A549 treated with AZD9567 at 1 μM for 4 hours (cell line): Measurements from ENCODE around the gene PRRX2. TPM values are rescaled to one million over a fixed set of nuclear protein-coding genes. Genes with fewer than 3 reads are reported as not detected.

Source experiments
- total RNA-seq: library from RNA; stranded (reverse); fragments of 200-300 nt; extraction: Qiagen RNA extraction; gene quantifications from 5 replicates; pipeline ENCODE4 v1.2.3, GENCODE V29; 2022; ENCODE audit not compliant: insufficient read depth

Gene PRRX2
- 3.3 to 8.7 TPM (median 7.6 TPM) in 5 replicates for total RNA-seq

DNA sequence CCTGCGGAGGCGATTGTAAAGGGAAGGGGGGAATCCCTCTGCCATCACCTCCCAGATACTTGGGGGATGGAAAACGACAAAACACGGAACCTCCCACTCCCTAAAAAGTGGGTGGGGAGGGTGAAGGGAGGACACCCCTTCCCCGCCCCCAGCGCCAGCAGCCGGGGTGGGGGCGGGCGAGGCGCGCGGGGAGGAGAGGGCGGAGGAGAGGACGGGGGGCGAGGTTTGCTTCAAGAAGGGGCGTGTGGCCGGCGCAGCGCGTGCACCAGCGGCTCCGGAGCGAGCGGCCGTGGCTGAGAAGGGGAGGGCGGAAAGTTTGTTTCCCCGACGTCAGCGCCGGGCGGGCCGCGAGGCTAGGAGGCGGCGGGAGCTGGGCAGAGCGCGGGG lies at the start of gene PRRX2:
TSS of gene PRRX2 (plus strand) at position 259 of the 387 bp plus-strand sequence. CDS start 221 bp downstream, outside the sequence.

DNA sequence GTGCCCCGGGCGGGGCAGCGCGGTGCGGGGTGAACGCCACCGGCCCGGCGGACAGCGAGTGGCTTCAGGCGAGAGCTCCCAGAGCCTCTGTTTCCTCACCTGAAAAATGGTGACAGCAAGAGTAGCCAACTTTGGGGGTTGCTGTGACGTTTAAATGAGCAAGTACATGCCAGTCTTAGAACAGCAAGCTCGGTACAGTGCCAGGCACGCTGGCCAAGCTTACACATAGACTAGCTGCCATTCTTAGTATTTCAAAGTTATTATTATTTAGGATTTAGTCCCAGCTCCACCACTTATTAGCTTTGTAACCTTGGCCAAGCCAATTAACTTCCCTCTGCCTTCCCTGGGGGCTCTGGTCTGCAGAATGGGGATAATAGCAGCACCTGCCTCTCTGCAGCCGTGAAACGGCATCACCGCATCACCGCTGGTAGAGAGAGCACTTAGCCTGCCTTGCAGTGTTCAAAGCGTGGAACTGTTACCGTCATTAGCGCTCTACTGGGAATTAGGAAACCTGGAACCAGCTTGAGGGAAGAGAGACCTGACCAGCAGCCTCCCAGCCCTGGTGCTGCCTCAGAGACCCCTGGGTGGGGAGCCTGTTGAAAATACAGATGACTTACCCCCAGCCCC lies 44.7 kb upstream of the PRRX2 start, which contains the start of gene C9orf50:
TSS of gene C9orf50 (minus strand) at position 433 of the 627 bp plus-strand sequence. CDS start 527 bp downstream, outside the sequence.

DNA sequence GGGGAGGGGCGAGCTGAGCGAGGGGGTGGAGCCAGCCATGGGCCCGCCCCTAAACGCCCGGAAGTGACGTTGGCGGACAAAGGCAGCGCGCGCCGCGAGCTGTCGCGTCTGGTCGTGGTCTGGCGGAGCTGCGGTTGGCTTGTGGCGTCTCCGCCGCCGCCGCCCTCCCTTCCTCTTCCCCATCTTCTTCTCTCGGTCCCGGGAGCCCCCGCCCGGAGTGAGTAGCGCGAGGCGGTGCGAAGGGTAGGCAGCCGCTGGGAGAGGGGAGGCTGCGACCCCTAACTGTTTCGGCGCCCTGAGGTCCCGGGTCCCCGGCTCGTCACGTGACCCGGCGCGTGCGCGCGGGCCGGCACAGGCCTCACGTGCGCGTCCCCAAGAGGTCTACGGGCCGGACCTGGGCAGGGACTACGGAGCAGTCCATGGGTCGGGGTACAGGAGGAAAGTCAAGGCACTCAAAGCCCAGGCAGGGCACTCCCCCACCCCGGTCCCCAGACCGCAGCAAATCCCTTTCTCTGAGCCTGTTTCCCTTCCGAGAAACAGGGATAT lies 39.3 kb upstream of the PRRX2 start, which contains the start of gene NTMT1:
TSS of gene NTMT1 (plus strand) at position 85 of the 546 bp plus-strand sequence. CDS start 6,541 bp downstream, outside the sequence.

DNA sequence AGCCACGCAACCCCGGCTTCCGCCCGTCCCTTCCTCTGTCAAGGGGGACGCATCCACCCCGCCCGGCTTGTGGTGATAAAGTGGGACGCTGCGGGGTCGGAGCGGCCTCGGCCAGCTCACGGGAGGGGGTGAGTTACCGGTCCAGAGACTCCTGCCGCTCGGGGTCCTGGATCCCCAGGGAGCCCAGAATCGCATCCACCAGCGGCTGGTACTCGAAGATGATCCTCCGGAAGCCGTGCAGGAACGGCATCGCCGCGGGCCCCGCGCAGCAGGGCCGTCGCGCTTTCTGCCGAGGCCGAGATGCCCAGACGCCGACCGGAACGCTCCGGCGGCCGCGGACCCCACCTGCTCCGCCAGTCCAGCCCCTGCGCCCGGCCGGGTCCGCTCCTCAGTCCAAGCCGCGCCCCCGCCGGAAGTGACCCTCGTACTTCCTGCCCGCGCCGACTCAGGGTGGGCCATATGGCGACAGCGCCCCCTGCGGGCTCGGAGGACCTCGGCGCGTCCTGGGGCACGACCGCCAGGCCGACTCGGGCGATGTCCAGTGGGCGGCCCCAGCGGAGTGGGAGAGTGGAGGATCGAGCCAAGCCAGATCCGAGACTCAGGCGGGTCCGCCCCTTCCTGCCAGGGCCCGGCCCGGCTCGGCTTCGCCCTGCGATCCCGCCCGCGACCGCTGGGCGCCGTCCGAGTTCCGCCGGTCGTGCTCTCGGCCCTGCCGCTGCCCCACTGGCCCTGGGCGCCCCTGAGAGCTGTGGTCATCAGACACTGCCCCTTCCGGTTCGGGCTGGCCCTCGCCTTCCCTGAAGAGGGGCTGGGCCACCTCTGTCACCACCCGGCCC lies 23.5 kb upstream of the PRRX2 start, which contains the start of gene ASB6:
TSS of gene ASB6 (minus strand) at position 402 of the 836 bp plus-strand sequence. CDS start at position 250, 152 bp downstream.

DNA sequence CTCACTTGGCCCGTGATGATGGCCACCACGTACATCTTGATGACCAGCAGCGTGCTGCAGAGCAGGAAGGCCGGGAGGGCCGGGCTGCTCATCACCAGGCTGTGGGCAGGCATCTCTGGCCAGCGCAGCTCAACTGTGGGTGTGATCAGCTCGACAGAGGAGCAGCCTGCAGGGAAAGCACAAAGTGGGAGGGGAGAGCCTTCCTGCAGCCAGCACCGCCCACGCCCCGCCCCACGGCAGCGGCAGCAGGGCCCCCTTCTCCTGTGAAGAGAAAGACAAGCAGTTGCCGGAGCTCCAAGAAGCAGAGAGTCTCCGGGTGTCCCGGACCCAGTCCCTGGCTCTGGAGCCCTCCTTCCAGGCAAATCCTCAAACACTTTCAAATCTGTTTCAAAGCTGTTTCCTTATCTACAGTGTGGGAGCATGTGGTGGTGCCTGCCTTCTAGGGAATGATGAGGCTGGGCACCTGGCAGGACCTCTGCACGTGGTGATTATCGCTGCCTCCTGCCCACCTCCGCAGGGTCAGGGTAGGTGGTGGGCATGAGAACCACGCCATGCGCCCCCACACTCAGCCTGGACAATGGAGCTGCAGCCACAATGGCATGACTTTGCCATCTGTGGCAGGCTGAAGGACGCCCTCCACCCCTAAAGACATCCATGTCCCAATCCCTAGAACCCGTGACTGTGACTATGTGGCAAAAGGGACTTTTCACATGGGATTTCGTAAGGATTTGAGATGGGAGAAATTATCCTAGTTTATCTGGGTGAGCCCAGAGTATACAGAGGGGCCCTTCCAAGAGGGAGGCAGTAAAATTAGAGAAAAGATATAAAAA lies 87.7 kb downstream of the PRRX2 start, which contains the start of gene PTGES:
TSS of gene PTGES (minus strand) at position 143 of the 830 bp plus-strand sequence. CDS start at position 113, 30 bp downstream.

Other genes starting within 250 kb of the PRRX2 start
- 0.10 to 0.15 TPM in 2 of 5 replicates, not detected in the others for gene C9orf50, start 44.5 kb upstream of the PRRX2 start, total RNA-seq
- gene NTMT1, start 39.5 kb upstream of the PRRX2 start, total RNA-seq: 93.1 to 112 TPM (median 95.2 TPM) in 5 replicates
- gene ASB6, start 23.5 kb upstream of the PRRX2 start, total RNA-seq: 20.6 to 26.7 TPM (median 26.5 TPM) in 5 replicates
- 132 to 150 TPM (median 135 TPM) in 5 replicates for gene PTGES, start 87.4 kb downstream of the PRRX2 start, total RNA-seq
- 21.4 to 28.2 TPM (median 25.6 TPM) in 5 replicates for gene TOR1B, start 137.5 kb downstream of the PRRX2 start, total RNA-seq
- gene TOR1A, start 158.5 kb downstream of the PRRX2 start, total RNA-seq: 58.8 to 68.0 TPM (median 64.2 TPM) in 5 replicates
- 48.4 to 53.9 TPM (median 51.9 TPM) in 5 replicates for gene C9orf78, start 169.6 kb downstream of the PRRX2 start, total RNA-seq
- gene USP20, start 169.8 kb downstream of the PRRX2 start, total RNA-seq: 2.2 to 7.3 TPM (median 6.9 TPM) in 5 replicates